NCI-H2107 (cell line): ENCODE data around the gene SERPINB11.
"Not testable (repeated sequence)": the region's sequence is repeated elsewhere in the genome, so short reads cannot be mapped to it uniquely, and the experiment has no call there.

Source experiments
- DNase-seq: peaks from one replicate; lab custom pipeline; 2025; lab: John Stamatoyannopoulos, UW

The SERPINB11 gene, protein sequence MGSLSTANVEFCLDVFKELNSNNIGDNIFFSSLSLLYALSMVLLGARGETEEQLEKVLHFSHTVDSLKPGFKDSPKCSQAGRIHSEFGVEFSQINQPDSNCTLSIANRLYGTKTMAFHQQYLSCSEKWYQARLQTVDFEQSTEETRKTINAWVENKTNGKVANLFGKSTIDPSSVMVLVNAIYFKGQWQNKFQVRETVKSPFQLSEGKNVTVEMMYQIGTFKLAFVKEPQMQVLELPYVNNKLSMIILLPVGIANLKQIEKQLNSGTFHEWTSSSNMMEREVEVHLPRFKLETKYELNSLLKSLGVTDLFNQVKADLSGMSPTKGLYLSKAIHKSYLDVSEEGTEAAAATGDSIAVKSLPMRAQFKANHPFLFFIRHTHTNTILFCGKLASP

DNA sequence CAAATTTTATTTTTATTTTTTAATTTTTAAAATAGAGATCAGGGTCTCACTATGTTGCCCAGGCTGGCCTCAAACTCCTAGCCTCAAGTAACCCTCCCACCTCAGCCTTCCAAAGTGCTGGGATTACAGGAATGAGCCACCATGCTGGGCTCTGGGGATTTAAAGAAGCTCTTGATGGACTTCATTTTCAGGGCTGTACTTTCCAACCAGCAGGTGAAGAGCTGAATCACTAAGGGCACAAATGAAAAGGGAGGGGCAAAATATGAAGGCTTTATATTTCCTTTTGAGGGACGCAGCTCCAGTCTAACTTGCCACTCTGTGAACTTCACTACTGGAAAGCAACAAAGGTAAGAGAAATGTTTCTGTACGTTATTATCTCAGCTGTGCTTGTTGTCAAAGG is at the start of gene SERPINB11:
TSS of gene SERPINB11 (plus strand) at position 301 of the 400 bp plus-strand sequence. CDS start 7,234 bp downstream, outside the sequence.
- no peak for DNase-seq

DNA sequence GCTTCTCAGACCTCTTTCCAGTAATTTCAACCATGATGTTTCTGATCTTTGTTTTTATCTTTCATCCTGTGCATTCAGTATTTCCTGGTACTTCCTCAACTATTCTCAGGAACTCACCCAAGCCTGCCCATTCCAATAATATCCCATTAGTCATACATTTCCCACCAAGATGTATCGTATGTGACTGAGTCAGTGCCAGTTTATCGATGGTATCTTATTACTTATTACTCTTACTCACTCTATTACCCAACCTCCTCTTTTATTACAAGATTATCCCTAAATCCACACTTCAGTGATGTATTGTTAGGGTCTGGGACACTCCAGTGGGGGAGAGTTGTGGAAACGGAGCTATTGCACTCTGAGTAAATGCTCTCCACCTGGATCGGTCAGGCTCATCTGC is 43.8 kb upstream of the SERPINB11 start:
- not testable (repeated sequence) for DNase-seq

DNA sequence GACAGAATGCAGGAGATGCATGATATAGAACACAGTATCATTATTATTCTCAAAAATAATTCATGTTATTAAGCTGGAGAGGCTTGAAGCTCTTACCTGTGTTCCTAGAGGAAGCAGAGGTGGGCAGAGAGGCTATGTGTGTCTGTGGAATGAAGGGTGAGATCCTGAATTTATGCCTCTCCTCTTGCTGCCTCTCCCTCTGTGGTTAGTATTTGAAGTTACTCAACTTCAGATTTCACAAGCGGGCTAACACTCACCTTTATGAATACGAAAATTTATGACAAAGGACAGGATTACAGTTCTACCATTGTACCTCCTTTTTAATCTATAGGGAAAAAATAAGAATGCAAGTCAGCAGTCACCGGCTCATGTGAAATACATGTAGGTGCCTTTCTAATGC is 41.0 kb upstream of the SERPINB11 start, which contains the start of gene SERPINB3:
TSS of gene SERPINB3 (minus strand) at position 144 of the 400 bp plus-strand sequence. CDS start 677 bp downstream, outside the sequence.
- DNase-seq = not testable (repeated sequence)

DNA sequence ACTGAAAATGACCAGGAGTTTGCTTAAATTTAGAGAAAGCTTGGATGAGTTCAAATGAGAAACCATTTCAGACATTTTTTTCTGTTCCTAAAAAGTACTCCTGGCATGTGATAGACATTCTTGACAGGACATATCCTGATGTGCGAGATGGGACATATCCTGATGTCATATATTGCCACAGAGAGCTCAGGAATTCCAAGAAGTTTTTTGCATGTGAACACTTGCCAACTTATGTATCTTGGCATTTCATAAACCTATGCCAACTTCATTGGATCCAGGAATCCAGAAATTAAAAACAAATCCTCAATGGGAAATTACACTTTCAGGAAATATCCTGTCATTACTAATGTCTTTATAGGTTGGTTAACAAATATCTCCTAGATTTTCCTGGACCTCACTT is 38.2 kb upstream of the SERPINB11 start:
- no peak for DNase-seq

DNA sequence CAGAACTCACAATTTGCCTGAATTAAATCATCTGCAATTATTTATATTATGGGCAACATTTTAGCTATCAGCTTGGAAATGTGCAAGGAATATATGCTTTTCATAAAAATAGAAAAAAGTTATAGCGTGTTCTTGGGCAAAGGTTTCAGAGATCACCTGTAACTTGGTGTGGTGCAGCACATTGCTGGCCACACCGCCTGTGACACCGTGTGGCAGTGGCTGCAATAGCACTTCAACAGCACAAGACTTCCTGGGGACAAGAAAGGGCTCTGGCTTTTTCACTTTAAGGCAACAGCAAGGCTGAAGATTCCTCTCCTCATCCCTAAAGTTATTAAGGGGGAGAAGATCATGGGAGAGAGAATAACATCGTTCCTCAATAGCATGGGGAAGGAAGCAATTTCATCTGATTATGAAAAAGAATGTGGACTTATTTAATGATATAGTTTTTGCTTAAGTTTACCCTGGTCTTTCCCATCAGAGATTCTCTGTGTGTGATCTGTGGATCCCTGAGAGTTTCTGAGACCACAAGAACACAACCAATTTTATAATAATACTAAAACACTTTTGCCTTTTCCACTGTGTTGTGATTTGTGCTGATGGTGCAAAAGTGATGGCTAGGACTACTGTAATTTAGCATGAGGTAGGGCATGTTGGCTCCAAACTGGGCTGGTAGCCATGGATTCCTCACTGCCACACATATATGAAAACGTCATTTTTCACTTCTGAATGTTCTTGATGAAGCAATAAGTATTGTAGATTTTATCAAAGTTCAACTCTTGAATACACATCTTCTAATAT is 26.0 kb upstream of the SERPINB11 start:
- DNase-seq = no peak

DNA sequence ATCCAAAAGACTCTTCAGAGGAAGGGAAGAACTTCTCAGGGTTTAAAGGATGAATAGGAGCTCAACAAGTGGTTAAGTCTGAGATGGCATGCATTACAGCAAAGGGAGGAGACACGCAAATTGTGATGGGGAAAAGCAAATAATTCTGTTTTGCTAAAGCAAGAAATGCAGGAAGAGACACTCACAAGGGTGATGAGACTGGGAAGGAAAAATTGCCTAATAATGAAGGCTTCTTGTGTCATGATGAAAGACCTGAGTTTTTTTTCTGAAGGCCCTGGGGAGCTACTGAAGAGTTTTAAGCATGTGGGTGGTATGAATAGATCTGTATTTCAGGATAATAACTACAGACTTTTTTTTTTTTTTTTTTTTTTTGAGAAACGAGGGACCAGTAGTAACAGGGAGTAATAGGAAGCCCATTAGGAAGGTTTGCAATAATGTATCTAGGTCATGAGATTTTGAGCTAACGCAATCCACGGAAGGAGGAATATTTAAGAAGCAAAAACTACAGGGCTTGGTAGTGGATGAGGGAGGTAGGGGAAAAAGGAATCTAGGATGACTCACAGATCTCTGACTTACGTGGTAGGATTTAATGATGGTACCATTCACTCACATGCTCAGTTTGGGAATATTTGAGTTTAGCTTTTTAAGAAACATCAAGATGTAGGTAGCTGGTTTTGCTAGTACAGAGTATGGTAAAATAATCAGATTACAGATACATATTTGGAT is 25.1 kb upstream of the SERPINB11 start:
- no peak for DNase-seq

DNA sequence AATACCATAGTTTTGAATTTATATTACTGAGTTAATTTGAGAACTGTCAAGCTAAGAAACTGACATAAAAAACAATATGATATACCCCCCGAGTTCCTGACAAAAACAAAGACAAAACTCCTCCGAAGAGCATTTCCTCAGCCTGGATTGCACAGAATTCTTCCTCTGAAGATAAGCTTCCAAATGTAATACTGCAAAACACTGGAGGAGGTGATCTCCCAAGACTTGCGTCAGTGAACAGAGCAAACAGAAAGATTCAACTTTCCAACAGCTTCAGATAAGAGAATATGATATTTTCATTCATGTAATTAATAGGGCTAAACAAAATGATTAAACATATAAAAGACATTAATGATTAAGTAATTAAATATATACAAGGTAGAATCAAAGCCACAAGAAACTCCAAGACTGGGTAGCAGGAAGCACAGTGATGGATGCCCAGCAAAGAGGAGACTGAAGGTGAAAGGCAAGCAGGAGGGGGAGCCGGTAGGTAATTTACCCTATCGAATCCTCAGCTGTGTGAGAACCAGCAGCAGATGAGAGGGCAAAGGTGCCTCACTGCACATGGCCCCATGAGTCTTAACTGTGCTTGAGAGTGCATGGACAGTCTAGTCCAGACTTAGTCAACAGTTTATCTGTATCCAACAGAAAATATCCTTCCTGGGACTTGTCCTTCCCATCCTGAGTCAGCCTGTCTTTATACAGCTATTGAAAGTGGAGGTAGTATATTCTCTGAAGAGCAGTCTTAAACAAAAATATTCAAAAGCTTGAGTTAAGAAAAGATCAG is 22.7 kb upstream of the SERPINB11 start:
- no peak for DNase-seq

DNA sequence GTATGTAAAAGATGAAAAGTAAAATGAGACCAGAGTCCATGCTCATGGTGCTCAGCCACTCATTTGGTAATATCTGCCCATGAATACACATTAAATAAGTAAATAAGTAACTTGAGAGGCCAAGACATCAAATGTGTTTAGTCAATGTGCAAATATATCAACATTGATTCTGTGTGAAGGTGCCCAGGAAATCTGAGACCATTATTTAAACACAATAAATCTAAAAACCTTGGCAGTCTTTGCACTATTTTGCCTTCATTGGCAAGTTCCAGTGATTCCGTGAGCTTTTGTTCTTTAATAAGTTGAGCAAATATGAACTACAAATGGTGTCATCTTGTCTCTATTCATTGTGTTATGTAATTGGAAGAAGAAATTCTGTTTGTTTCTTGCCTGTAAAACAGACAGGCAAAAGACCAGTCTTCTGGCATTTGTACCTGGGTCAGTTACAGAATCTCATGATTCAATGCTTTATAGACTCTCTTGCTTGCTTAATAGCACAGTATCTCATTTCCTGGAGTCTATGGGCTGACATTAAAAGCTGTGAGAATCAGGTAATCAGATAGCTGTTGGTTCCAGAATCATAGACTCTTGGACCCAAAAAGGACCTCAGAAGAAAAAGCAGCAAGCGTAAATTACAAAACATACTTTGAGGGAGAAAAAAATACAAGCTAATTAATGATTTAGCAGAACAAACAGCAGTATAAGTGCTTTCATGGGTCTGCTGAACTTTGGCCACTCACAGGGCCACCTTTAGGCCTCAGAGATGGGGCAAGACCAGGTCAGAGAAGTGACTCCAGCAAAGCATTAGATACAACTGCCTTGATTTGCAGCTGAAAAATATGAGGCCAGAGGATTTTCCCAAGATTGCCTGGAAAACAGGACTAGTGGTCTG is 21.1 kb upstream of the SERPINB11 start:
- no peak for DNase-seq

DNA sequence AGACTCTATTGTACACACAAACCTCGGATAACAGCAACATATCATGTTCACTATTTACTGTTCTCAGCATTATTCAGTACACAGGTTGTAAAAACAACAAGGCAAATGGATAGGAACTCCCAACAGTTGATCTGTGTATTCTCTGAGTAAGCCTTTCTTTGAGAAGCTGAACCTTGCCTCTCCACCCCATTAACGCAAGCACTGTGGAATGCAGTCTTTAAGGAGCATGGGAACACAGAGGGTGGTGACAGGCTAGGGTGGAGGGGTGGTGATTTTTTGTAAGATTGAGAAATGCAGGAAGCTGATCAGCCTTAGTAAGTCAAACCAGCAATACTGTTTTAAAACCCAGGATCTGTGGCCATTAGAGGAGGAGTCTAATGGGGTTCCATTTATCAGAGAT is 19.6 kb upstream of the SERPINB11 start:
- DNase-seq = no peak

DNA sequence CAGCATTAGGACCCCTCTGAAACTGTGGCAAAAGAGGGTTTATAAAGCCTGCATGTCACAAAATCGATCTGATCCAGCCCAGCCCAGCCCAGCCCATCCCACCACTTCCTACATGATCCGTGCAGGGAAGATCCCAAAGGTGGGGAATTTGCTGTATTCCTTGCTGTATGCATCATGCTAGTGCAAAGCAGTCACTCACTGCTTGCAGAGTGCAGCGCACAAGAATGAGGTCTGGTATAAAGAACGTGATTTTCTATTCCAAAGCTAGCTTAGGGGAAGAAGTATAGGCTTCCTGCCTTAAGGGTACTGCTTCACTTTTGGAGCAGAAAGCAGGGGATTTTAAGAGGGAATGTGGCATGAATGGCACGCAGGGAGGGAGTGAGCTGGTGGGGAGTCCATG is 18.9 kb upstream of the SERPINB11 start:
- DNase-seq = no peak

DNA sequence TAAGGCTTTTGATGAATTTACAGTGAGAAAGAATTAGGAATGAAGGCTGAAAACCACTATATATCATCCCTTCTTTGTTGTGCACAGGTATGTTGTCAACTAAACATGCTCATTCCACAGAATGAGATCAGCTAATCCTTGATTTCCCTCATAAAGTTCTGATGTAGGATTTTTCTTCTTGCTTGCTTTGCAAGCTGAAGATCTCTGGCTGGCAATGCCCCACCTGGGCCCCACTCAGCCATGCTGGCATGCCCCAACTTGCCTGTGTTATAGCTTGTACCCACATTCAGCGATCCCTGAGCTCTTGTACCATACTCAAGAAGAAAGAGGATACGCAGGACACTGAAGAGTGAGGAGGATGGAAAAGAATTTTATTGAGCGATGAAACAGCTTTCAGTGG is 18.0 kb upstream of the SERPINB11 start:
- DNase-seq = no peak

DNA sequence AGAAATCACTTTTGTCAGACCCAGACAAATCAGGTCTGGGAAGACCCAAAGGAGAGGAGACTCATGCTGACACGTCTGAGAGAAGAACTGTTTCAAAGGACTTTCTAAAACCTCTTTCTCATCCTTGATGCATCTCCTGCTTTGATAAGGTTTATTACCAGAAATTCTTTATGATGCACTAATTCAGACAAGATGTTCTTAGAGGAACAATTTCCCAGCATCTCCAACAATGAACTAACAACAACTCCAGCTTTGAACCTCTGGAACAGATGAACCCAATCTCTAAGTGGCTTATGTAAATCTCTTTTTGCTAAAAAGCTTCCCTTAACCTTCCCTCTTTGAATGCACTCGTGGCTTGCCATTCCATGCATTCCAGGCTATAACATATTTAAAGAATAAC is 15.9 kb upstream of the SERPINB11 start:
- no peak for DNase-seq

DNA sequence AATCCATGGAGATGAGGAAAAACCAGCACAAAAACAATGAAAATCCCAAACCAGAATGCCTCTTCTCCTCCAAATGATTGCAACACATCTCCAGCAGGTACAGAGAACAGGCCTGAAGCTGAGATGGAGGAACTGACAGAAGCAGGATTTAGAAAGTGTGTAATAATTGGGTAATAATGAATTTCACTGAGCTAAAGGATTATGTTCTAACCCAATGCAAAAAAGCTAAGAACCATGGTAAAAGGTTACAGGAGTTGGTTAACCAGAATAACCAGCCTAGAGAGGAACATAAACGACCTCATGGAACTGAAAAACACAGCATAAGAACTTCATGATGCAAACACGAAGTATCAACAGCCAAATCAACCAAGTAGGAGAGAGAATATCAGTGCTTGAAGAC is 13.7 kb upstream of the SERPINB11 start:
- no peak for DNase-seq

DNA sequence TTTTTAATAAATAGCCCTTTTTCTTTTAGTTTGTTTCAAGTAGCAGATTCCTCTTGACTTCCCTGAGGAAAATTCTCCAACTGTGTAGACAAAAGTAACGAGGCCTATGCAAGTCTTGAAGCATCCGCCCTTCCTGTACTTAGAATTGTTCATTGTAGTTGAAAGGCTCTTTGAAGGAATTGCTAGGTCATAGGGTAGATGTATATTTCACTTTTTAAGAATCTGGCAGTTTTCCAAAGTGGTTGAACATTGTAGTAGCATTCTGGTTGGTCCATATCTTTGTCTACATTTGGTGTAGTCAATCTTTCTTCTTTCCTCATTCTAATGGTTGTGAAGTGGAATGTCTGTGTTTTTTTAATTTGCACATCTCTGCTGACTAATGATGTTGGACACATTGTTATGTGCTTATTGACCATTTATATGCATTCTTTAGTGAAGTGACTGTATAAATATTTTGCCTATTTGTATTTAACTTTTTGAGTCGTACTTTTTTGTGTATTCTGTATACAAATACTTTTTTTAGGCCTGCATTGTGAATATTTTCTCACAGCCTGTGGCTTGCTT is 5.6 kb upstream of the SERPINB11 start:
- no peak for DNase-seq

DNA sequence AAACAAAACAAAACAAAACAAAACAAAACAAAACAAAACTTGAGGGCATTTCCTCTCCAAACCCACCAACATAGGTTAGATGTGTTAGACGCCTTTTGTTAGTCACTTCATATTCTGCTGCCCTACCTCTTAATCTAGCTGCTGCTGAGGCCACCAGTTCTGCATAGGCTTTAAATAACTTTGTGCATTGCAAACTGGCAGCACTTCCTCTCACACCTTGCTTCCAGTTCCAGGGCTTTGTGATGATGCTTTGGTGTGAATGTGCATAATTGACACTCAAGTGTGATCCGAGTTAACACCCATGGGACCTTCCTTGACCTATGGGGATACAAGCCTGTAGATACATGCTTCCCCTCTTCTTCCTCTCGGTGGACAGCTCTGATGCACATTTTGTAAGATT is 2.3 kb upstream of the SERPINB11 start:
- no peak for DNase-seq

DNA sequence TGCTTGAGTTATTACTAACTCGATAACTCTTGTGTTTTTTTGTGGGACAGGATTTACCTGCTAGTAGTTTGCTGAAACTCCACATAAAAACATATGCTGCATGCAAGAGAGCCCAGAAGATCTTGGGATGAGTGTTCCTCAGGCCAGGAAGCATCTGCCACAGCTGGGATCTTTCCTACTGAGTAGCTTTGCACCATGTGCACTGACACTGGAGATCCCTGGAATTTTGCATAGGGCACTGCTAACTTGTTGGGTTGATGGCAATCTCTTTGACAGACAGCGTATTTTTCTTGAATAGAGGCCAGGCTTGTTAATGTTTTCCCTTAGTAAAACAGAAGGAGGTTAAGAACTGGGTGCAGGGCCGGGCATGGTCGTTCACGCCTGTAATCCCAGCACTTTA is 808 bp upstream of the SERPINB11 start:
- DNase-seq = no peak

DNA sequence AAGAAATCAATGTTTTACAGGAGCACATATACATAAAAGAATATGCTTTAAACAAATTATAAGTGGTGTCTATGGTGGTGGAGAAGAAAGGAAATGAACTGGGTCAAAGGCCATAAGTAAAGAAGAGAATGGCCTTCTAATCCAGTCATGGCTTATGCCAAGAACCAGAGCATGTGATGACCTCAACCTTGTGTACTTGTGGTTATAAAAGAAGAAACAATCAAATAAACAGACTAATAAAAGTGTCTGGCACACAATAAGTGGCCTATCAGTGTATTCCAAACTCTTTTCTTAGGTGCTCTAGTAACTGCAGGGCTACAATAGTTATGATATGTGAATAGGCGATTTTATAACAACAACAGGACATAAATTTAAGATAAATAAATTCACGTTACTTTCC is 2.6 kb downstream of the SERPINB11 start:
- no peak for DNase-seq

DNA sequence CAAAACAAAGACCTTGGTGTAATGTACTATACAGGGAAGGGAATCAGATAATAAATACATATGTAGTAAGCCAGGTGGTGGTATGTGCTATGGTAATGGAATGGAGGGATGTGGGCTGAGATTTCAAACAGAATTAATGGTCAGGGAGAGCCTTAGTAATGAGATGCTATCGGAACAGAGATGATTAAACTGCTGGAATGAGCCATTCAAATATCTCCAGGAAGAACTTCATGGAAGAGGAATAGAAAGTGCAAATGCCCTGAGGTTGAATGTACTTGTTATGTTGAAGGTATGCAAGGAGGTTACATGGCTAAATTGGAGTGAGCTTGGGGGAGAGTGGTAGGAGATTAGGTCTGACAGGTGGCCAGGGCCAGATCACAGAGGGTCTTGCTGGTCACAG is 5.1 kb downstream of the SERPINB11 start:
- DNase-seq = no peak

DNA sequence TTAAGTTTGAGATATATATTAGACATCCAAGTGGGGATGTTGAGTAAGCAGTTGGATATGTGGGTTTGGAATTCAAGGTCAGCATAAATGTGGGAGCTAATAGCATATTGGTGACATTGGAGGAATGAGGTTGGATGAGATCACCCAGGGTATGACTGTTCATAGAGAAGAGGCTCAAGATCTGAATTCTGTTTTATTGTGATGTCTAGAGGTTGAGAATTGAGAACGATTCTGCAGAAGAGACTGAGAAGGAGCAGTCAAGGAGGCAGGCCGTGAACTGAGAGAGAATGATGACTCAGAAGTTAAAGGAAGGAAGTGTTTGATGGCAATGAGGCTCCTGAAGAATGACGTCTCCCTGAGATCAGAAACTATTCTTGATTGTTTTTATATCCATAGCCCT is 5.9 kb downstream of the SERPINB11 start:
- DNase-seq = no peak
